Activated T-helper 9 cell treated with anti-CD3 and anti-CD28 coated beads, Interleukin-2, amount 50 U/mL, for 16 hours (primary cell): ENCODE measurements around the gene PIK3C2G.

ENCODE experiments used
- DNase-seq: peaks from one replicate; pipeline ENCODE4 v3.0.0-alpha.2; 2020; ENCODE audit warnings: low read depth

The PIK3C2G gene

GRCh38 chr12:18414671-18415070 lies 153.4 kb downstream of the PIK3C2G start:
- no peak for DNase-seq

GRCh38 chr12:18415227-18415626 lies 153.9 kb downstream of the PIK3C2G start:
- DNase-seq, result no peak

- no peak for DNase-seq
Measured at GRCh38 chr12:18416412-18416811, 155.1 kb downstream of the PIK3C2G start.

DNA sequence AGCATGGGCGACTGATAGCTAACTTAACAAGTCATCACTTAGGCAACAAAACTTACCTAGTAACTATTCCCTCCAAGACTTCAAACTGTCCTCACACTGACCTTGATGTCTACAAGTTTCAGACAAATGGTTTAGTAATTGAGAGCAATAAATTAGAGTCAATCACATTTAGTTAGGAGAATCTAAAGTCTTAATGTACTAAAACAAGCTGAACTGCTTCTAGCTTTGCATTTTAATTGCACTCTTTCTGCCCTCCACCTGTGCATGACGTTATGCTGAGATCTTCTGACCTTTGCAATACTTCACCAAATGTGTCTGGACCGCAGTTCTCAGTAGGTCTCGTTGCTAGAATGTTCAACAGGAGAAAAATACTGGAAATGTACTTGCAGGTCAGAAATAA lies 158.0 kb downstream of the PIK3C2G start:
- DNase-seq, result no peak

DNA sequence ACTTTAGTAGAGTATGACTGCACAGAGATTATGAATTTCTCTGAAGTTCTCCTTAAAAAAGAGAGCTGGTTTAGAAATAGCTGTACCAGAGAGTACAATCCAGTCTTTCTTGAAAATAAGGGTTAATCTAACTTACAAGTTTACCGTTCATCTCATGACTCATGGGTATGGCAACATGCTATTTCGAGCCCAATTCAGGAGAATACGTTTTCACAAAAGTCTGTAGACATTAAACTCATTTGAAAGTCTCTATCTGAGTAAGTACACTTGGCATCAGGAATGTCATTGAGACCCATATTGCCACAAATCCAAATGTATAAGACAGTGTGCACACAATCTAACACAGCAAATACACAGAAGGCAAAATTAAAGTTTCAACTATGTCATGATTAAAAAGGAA lies 160.5 kb downstream of the PIK3C2G start:
- DNase-seq, result no peak

DNA sequence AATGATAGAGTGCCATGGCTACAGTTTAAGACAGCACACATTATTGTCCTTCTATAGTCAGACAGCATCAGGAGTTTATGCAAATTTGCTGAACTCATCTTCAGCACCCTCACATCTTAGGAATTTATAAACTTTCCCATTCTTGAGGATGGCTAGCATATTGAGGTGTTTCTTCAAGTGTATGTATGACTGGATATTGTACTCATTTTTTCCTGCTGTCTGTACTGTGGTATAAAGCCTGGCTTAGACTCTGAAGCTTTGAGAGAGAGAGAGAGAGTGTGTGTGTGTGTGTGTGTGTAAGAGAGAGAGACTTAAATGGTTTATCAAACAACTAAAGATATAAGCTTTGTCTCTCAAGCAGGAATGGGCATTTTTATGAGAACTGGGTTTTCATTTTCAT lies 161.6 kb downstream of the PIK3C2G start:
- no peak for DNase-seq

DNA sequence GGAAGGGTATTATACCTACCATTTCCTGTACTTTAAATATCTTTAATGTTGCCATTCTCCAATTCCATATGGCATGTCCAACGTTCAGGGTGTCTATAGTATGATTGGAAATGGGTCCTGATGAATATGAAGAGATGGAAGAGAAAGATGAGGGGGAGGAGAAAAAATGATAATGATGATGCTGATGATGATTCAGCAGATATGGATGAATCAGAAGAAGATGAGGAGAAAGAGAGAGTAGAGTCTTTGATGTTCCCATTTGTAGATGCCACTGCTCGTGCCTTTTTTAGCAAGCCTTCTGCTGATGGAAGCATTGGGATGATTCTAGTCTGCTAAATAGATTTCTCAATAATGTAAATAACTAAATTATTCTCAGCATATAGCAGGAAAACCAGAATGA lies 163.5 kb downstream of the PIK3C2G start:
- DNase-seq, result no peak

- DNase-seq, result no peak
Measured at GRCh38 chr12:18427520-18427919, 166.2 kb downstream of the PIK3C2G start.

DNA sequence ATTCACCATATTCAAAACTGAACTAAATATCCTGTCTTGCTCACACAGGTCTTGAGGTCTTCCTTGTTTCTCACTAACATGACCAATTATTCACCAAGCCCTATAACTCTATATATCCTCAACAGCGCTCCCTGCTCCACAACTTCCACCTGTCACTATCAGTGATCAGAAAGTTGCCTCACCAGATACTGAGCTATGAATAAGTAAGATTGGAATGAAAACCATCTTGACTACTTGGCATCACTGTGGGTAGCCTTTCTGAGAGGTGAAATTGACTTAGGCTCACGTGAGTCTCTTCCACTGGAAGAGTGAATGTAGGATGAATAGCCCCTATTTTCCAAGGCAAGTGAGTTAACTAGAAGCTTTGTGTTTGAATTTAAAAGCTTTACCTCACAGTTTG lies 167.1 kb downstream of the PIK3C2G start:
- no peak for DNase-seq

- no peak for DNase-seq
Measured at GRCh38 chr12:18429366-18429765, 168.0 kb downstream of the PIK3C2G start.

- no peak for DNase-seq
Measured at GRCh38 chr12:18430425-18431048, 169.2 kb downstream of the PIK3C2G start.

DNA sequence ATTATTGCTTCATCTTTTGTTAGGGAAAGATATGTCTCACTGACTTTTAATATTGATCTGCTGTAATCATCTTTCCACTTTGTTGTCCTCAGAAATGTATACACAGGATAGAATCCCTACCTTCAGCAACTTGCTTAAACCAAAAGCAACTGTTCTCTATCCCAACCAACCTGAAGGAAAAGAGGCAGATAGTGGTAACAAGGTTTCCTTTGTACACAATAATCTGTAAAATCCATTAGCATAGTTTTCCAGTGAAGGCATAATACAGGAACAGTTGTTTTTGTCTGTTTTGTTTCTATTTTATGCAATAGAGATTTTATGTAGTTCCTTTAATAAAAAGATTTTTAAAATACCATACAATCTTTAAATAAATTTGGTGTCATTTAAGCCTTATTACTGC lies 170.5 kb downstream of the PIK3C2G start:
- no peak for DNase-seq

DNA sequence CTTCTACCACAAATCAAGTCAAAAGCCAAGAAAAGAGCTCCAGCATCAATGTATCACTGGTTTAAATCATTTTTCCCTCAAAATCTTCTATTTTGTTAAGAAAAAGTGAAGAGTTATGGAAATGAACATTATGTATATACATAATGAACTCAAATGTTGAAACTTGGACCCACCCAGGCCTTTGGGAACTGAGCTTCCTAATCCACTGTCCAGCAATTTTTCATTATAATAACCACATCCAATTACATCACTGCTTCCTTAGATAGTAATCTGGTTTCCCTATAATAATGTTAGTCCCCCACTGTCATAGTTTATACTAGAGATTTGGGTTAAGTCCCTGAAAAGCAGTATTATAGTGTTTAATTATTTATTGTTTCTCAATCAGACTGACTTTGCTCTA lies 170.9 kb downstream of the PIK3C2G start:
- no peak for DNase-seq

DNA sequence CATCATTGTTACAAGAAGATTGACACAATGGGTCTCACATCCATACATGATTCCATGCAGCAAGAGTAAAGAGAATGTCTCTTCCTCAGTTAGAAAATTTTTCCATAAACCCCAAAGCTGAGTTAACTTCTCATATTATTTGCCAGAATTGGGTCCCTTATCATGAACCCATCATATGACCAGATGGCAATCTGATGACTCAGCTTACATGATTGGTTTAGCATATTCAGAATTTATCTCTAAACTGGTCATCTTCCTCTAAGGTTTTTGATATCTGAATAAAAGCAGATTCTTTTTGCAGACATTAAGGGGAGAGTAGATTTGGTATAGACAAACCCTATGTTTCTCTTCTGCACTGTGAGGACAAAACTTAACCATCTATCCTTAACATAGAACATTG lies 174.9 kb downstream of the PIK3C2G start:
- DNase-seq, result no peak

GRCh38 chr12:18439541-18439940 lies 178.2 kb downstream of the PIK3C2G start:
- DNase-seq, result no peak

DNA sequence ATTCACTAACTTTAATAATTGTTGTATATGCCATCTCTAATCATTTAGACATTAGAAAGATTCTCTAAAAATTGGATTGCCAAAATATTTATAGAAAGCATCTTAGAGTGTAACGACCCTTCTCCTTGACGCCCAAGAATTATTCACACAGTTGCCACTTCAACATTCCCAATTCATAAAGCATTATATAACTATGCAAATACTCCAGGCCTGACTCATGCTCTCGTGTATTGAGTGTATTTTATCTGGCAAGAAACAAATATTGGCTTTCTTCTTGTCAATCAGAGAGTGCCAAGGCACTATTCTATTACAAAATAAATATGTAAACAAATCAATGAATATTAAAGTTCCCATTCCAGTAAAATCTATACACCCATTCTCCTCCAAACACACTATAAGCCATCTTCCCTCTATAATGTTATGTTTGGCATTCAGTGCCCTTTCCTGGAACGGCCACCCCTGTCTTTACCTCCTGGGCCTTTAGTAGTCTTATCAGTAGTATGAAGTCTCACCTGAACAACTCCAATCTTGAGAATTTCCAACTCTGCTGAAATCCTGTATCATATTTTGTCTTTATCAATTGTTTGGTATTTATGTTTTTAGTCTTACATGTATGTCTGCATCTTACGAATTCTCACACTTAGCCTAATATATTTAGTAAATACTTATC lies 182.6 kb downstream of the PIK3C2G start:
- DNase-seq, result no peak

GRCh38 chr12:18446061-18446644 lies 184.8 kb downstream of the PIK3C2G start:
- no peak for DNase-seq

GRCh38 chr12:18454330-18454729 lies 193.0 kb downstream of the PIK3C2G start:
- DNase-seq, result no peak

DNA sequence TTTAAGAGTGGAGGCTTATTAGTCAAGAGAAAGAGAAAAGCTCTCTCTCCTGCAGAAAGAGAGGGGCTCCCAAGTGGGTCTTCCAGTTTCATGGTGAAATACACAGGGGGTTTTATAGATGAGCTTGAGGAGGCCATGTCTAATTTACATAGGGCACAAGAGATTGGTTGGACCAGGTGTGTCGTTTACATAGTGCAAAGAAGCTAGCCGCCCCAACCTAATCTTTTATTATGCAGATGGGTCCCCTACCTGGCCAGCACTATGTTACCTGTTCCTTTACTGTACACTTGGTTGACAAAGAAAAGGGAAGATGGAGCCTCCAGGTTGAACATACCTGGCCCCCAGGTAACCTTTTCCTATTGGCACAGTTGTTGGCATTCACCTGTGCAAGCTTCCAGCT lies 195.0 kb downstream of the PIK3C2G start:
- DNase-seq, result no peak

DNA sequence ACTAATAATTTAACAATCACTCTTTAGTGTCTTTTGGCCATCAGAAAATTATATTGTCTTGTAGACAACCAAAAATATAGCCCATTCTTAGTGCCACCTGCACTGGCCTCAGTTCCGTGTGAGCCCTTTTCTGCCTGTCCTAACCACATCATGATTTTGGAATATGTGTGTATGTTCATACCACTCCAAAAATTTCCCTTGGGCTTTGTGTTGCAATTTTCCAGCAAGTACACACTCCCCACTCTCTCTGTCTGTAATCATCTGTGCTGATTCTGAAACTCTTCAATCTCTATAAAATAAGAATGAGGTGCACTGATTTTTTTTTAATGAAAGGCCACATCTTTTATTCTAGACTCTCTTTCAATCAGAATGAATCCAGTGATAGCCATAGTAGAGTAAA lies 196.0 kb downstream of the PIK3C2G start:
- no peak for DNase-seq

GRCh38 chr12:18461758-18462157 lies 200.4 kb downstream of the PIK3C2G start:
- no peak for DNase-seq

DNA sequence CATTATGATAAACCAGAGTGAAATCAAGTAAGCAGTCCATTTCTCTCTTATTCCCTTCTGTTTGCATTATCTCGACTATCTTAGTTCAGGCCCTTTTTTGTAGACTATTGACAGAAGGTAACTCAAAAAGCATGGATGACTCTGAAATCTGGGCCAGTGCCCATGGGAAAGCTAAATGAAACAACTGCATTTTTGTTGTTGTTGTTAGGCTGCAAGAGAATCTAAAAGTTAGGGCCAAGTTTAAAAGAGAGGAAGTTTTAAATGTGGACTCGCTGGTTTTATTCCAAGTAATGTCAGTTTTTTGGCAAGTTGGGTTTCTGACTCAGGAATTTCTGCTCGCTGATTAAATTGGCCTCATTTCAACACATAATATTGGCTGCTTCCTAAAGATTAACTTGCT lies 201.1 kb downstream of the PIK3C2G start:
- DNase-seq, result no peak

GRCh38 chr12:18467620-18468245 lies 206.4 kb downstream of the PIK3C2G start:
- DNase-seq, result no peak
